Keratinocyte (primary cell): ENCODE results near the gene PIGZ.
A peak's percentile ranks its signal among the peaks of the same experiment; 100 is the strongest.

Experiments used
- EZH2 ChIP-seq: IDR thresholded peaks from one replicate; pipeline ENCODE4 v1.6.1; 2012; ENCODE audit warnings: inconsistent platforms, mild to moderate bottlenecking, low read length, moderate library complexity
- TF ChIP-seq, protein P1 (sequence below), 3 experiments: IDR thresholded peaks in 1 of 3; conservative IDR thresholded peaks in 1 of 3; optimal IDR thresholded peaks in 1 of 3; 2 replicates in 2 of 3; 3 replicates in 1 of 3; pipeline versions ENCODE3 to v1.5.1; 2011; ENCODE audit warnings: low read length in 3 of 3, mild to moderate bottlenecking in 3 of 3, moderate library complexity in 2 of 3, control low read depth in 1 of 3, inconsistent platforms in 1 of 3; ENCODE audit not compliant: insufficient read depth in 2 of 3; ENCODE audit errors: extremely low read depth in 1 of 3

DNA sequence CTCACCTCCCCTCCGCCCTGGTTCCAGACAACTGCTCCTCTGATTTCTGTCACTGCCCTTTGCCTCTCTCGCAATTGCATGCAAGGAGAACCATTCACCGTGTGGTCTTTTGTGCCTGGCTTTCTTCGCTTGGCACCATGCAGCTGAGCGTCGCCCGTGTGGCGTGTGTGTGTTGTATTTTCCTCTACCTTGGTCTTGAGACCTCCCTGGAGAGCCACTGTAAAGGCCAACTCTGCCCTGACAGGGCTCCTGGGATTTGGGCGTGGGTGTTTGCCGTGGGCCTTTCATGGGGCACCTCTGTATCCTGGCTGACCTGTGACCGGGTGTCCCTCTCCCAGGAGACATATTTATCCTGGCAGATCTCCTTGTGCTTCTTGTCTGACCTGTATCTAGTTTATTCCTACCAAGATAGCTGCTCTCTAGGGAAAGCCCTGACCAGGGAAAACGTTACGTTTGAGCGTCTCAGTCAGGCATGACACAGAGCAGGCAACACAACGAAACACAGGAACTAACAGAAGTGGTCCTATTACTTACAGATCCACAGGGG lies 2.0 kb upstream of the PIGZ start:
- TF ChIP-seq, protein P1, sequence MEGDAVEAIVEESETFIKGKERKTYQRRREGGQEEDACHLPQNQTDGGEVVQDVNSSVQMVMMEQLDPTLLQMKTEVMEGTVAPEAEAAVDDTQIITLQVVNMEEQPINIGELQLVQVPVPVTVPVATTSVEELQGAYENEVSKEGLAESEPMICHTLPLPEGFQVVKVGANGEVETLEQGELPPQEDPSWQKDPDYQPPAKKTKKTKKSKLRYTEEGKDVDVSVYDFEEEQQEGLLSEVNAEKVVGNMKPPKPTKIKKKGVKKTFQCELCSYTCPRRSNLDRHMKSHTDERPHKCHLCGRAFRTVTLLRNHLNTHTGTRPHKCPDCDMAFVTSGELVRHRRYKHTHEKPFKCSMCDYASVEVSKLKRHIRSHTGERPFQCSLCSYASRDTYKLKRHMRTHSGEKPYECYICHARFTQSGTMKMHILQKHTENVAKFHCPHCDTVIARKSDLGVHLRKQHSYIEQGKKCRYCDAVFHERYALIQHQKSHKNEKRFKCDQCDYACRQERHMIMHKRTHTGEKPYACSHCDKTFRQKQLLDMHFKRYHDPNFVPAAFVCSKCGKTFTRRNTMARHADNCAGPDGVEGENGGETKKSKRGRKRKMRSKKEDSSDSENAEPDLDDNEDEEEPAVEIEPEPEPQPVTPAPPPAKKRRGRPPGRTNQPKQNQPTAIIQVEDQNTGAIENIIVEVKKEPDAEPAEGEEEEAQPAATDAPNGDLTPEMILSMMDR (optimal IDR thresholded peaks at IDR 0.05 in 1 of 3, IDR thresholded peaks at IDR 0.05 in 1 of 3, conservative IDR thresholded peaks at IDR 0.05 in 1 of 3; ENCODE audit: extremely low read depth in 1 of 3, insufficient read depth in 2 of 3, low read length in 3 of 3) = no peak
- peak; percentile 35 for TF ChIP-seq EZH2
